Measurements from ENCODE around the gene PTRH2. TPM values are rescaled to one million over a fixed set of nuclear protein-coding genes. Genes with fewer than 3 reads are reported as not detected.

PTRH2 gene
- polyA plus RNA-seq, 4 donors: 8.6 to 29.9 (median 20.0) TPM

GRCh38 chr17:59696682-59697277, 10.4 kb downstream of the PTRH2 start:
- Histone ChIP-seq H3K4me1 (ENCODE audit: control insufficient read depth in 3 of 3, insufficient read depth in 2 of 3, low read depth in 1 of 3, low read length in 2 of 3) (peaks cover 0 to 11% (median 3%) of the 10 kb centered on the region in 3 donors), H3K36me3 (ENCODE audit: control insufficient read depth in 3 of 3, insufficient read depth in 2 of 3, low read depth in 1 of 3, low read length in 3 of 3) (peaks cover 3 to 32% (median 6%) of the 10 kb centered on the region in 3 donors), H3K4me3 (ENCODE audit: low read depth in 1 of 3, low read length in 3 of 3) (no peak overlapping the region), H3K27ac (ENCODE audit: low read depth in 1 of 3, low read length in 2 of 3) (no peak overlapping the region), H3K27me3 (ENCODE audit: control insufficient read depth in 3 of 3, insufficient read depth in 3 of 3, low read length in 3 of 3) (no peaks in the 10 kb centered on the region), H3K9me3 (ENCODE audit: control insufficient read depth in 2 of 2, insufficient read depth in 1 of 2, low read depth in 1 of 2, low read length in 1 of 2) (no peaks in the 10 kb centered on the region)
- peak; percentile 57 to 63 for DNase-seq
- WGBS, 3 donors: 49 to 72% (median 55%) methylated on average over 2 of the region's 2 CpGs
- FAIRE-seq: no peak

GRCh38 chr17:59695945-59696681, 11.1 kb downstream of the PTRH2 start:
- Histone ChIP-seq H3K4me1 (ENCODE audit: control insufficient read depth in 3 of 3, insufficient read depth in 2 of 3, low read depth in 1 of 3, low read length in 2 of 3) (peaks cover 0 to 11% (median 3%) of the 10 kb centered on the region in 3 donors), H3K4me3 (ENCODE audit: low read depth in 1 of 3, low read length in 3 of 3) (no peak overlapping the region), H3K27ac (ENCODE audit: low read depth in 1 of 3, low read length in 2 of 3) (no peak overlapping the region), H3K27me3 (ENCODE audit: control insufficient read depth in 3 of 3, insufficient read depth in 3 of 3, low read length in 3 of 3) (no peaks in the 10 kb centered on the region), H3K36me3 (ENCODE audit: control insufficient read depth in 3 of 3, insufficient read depth in 2 of 3, low read depth in 1 of 3, low read length in 3 of 3) (peaks cover 5 to 33% (median 6%) of the 10 kb centered on the region in 3 donors), H3K9me3 (ENCODE audit: control insufficient read depth in 2 of 2, insufficient read depth in 1 of 2, low read depth in 1 of 2, low read length in 1 of 2) (no peaks in the 10 kb centered on the region)
- no peak for FAIRE-seq
- no peak for DNase-seq
- WGBS, 3 donors: 40 to 62% (median 54%) methylated on average over 3 of the region's 3 CpGs

- DNase-seq (no peak), FAIRE-seq (no peak)
- peaks cover 11 to 32% (median 11%) of the 10 kb centered on the region in 3 donors for H3K36me3 ChIP-seq (ENCODE audit: control insufficient read depth in 3 of 3, insufficient read depth in 2 of 3, low read depth in 1 of 3, low read length in 3 of 3)
- H3K4me1 ChIP-seq (ENCODE audit: control insufficient read depth in 3 of 3, insufficient read depth in 2 of 3, low read depth in 1 of 3, low read length in 2 of 3): peaks cover 0 to 11% (median 3%) of the 10 kb centered on the region in 3 donors
- no peaks in the 10 kb centered on the region for H3K9me3 ChIP-seq (ENCODE audit: control insufficient read depth in 2 of 2, insufficient read depth in 1 of 2, low read depth in 1 of 2, low read length in 1 of 2)
- 83 to 90% (median 90%) methylated on average over 2 of the region's 2 CpGs for WGBS, 3 donors
- no peak overlapping the region for H3K27ac ChIP-seq (ENCODE audit: low read depth in 1 of 3, low read length in 2 of 3)
- no peaks in the 10 kb centered on the region for H3K27me3 ChIP-seq (ENCODE audit: control insufficient read depth in 3 of 3, insufficient read depth in 3 of 3, low read length in 3 of 3)
- H3K4me3 ChIP-seq (ENCODE audit: low read depth in 1 of 3, low read length in 3 of 3): no peak overlapping the region
These were observed 12.9 kb downstream of the PTRH2 start for GRCh38 chr17:59694344-59694743.

- no peak overlapping the region for H3K27ac ChIP-seq (ENCODE audit: low read depth in 1 of 3, low read length in 2 of 3)
- H3K36me3 ChIP-seq (ENCODE audit: control insufficient read depth in 3 of 3, insufficient read depth in 2 of 3, low read depth in 1 of 3, low read length in 3 of 3): peaks cover 8 to 33% (median 11%) of the 10 kb centered on the region in 3 donors
- DNase-seq (no peak), FAIRE-seq (no peak)
- no peak overlapping the region for H3K4me3 ChIP-seq (ENCODE audit: low read depth in 1 of 3, low read length in 3 of 3)
- no peaks in the 10 kb centered on the region for H3K9me3 ChIP-seq (ENCODE audit: control insufficient read depth in 2 of 2, insufficient read depth in 1 of 2, low read depth in 1 of 2, low read length in 1 of 2)
- 88 to 90% (median 89%) methylated on average over 7 of the region's 7 CpGs for WGBS, 3 donors
- peaks cover 0 to 11% (median 3%) of the 10 kb centered on the region in 3 donors for H3K4me1 ChIP-seq (ENCODE audit: control insufficient read depth in 3 of 3, insufficient read depth in 2 of 3, low read depth in 1 of 3, low read length in 2 of 3)
- no peaks in the 10 kb centered on the region for H3K27me3 ChIP-seq (ENCODE audit: control insufficient read depth in 3 of 3, insufficient read depth in 3 of 3, low read length in 3 of 3)
These were observed 13.6 kb downstream of the PTRH2 start for GRCh38 chr17:59693582-59693981.

GRCh38 chr17:59688496-59688895, 18.7 kb downstream of the PTRH2 start:
- Histone ChIP-seq H3K27me3 (ENCODE audit: control insufficient read depth in 3 of 3, insufficient read depth in 3 of 3, low read length in 3 of 3) (no peaks in the 10 kb centered on the region), H3K9me3 (ENCODE audit: control insufficient read depth in 2 of 2, insufficient read depth in 1 of 2, low read depth in 1 of 2, low read length in 1 of 2) (no peaks in the 10 kb centered on the region), H3K4me1 (ENCODE audit: control insufficient read depth in 3 of 3, insufficient read depth in 2 of 3, low read depth in 1 of 3, low read length in 2 of 3) (peaks cover 0 to 2% (median 0%) of the 10 kb centered on the region in 3 donors), H3K27ac (ENCODE audit: low read depth in 1 of 3, low read length in 2 of 3) (no peak overlapping the region), H3K36me3 (ENCODE audit: control insufficient read depth in 3 of 3, insufficient read depth in 2 of 3, low read depth in 1 of 3, low read length in 3 of 3) (peaks cover 21 to 24% (median 24%) of the 10 kb centered on the region in 3 donors), H3K4me3 (ENCODE audit: low read depth in 1 of 3, low read length in 3 of 3) (no peak overlapping the region)
- 85 to 97% (median 93%) methylated on average over 2 of the region's 2 CpGs for WGBS, 3 donors
- no peak for DNase-seq
- no peak for FAIRE-seq

GRCh38 chr17:59688008-59688407, 19.2 kb downstream of the PTRH2 start:
- Histone ChIP-seq H3K27ac (ENCODE audit: low read depth in 1 of 3, low read length in 2 of 3) (no peak overlapping the region), H3K4me1 (ENCODE audit: control insufficient read depth in 3 of 3, insufficient read depth in 2 of 3, low read depth in 1 of 3, low read length in 2 of 3) (peaks cover 0 to 3% (median 0%) of the 10 kb centered on the region in 3 donors), H3K27me3 (ENCODE audit: control insufficient read depth in 3 of 3, insufficient read depth in 3 of 3, low read length in 3 of 3) (no peaks in the 10 kb centered on the region), H3K36me3 (ENCODE audit: control insufficient read depth in 3 of 3, insufficient read depth in 2 of 3, low read depth in 1 of 3, low read length in 3 of 3) (peaks cover 21 to 25% (median 22%) of the 10 kb centered on the region in 3 donors), H3K9me3 (ENCODE audit: control insufficient read depth in 2 of 2, insufficient read depth in 1 of 2, low read depth in 1 of 2, low read length in 1 of 2) (no peaks in the 10 kb centered on the region), H3K4me3 (ENCODE audit: low read depth in 1 of 3, low read length in 3 of 3) (no peak overlapping the region)
- DNase-seq (no peak), FAIRE-seq (no peak)
- WGBS, 3 donors: 86 to 96% (median 95%) methylated on average over 1 of the region's 1 CpG

GRCh38 chr17:59684967-59685366, 22.3 kb downstream of the PTRH2 start:
- H3K27ac ChIP-seq (ENCODE audit: low read depth in 1 of 3, low read length in 2 of 3): no peak overlapping the region
- FAIRE-seq: no peak
- H3K4me1 ChIP-seq (ENCODE audit: control insufficient read depth in 3 of 3, insufficient read depth in 2 of 3, low read depth in 1 of 3, low read length in 2 of 3): peaks cover 0 to 3% (median 0%) of the 10 kb centered on the region in 3 donors
- H3K4me3 ChIP-seq (ENCODE audit: low read depth in 1 of 3, low read length in 3 of 3): no peak overlapping the region
- no peaks in the 10 kb centered on the region for H3K9me3 ChIP-seq (ENCODE audit: control insufficient read depth in 2 of 2, insufficient read depth in 1 of 2, low read depth in 1 of 2, low read length in 1 of 2)
- DNase-seq: no peak
- 86 to 89% (median 89%) methylated on average over 6 of the region's 6 CpGs for WGBS, 3 donors
- H3K27me3 ChIP-seq (ENCODE audit: control insufficient read depth in 3 of 3, insufficient read depth in 3 of 3, low read length in 3 of 3): no peaks in the 10 kb centered on the region
- H3K36me3 ChIP-seq (ENCODE audit: control insufficient read depth in 3 of 3, insufficient read depth in 2 of 3, low read depth in 1 of 3, low read length in 3 of 3): peaks cover 17 to 27% (median 26%) of the 10 kb centered on the region in 3 donors

- DNase-seq (peak; percentile 40 to 65), FAIRE-seq (no peak)
- Histone ChIP-seq H3K36me3 (ENCODE audit: control insufficient read depth in 3 of 3, insufficient read depth in 2 of 3, low read depth in 1 of 3, low read length in 3 of 3) (peaks cover 24 to 33% (median 27%) of the 10 kb centered on the region in 3 donors), H3K4me3 (ENCODE audit: low read depth in 1 of 3, low read length in 3 of 3) (no peak overlapping the region), H3K9me3 (ENCODE audit: control insufficient read depth in 2 of 2, insufficient read depth in 1 of 2, low read depth in 1 of 2, low read length in 1 of 2) (no peaks in the 10 kb centered on the region), H3K27ac (ENCODE audit: low read depth in 1 of 3, low read length in 2 of 3) (no peak overlapping the region), H3K27me3 (ENCODE audit: control insufficient read depth in 3 of 3, insufficient read depth in 3 of 3, low read length in 3 of 3) (no peaks in the 10 kb centered on the region), H3K4me1 (ENCODE audit: control insufficient read depth in 3 of 3, insufficient read depth in 2 of 3, low read depth in 1 of 3, low read length in 2 of 3) (peaks cover 0 to 3% (median 0%) of the 10 kb centered on the region in 3 donors)
These were observed 23.9 kb downstream of the PTRH2 start for GRCh38 chr17:59683283-59683682.

Measured in small intestine (tissue), 7 donors.